B cell (primary cell): ENCODE data around the gene CST7. TPM values are rescaled to one million over a fixed set of nuclear protein-coding genes. Genes with fewer than 3 reads are reported as not detected.
"Not testable (repeated sequence)": the region's sequence is repeated elsewhere in the genome, so short reads cannot be mapped to it uniquely, and the experiment has no call there.

Source experiments
- ATAC-seq: fragments of 200-7000 bp; cut with Tn5 transposase; one replicate; pipeline ENCODE4 v1.10.0; 2021; ENCODE audit warnings: low read depth, mild to moderate bottlenecking, moderate number of reproducible peaks, moderate library complexity
- CTCF ChIA-PET: fragments of 350-600 bp; sonication (Branson Sonifier 250); formaldehyde crosslinking; loops from one replicate; lab custom pipeline; 2021; ENCODE audit warnings: antibody characterized with exemption, inconsistent platforms; lab: Charles Lee
- POLR2A ChIA-PET: fragments of 350-600 bp; sonication (Branson Sonifier 250); formaldehyde crosslinking; loops from one replicate; lab custom pipeline; 2021; ENCODE audit warnings: antibody characterized with exemption; lab: Charles Lee
- DNase-seq: peaks from one replicate; pipeline ENCODE4 v3.0.0; 2013
- H2AFZ ChIP-seq: 2 replicates; pipeline ENCODE4 v1.6.1; 2012; ENCODE audit warnings: mild to moderate bottlenecking, low read depth, low read length; ENCODE audit not compliant: insufficient read depth, poor library complexity, severe bottlenecking
- H3K27ac ChIP-seq, 2 donors: 1 replicate in 1 of 2; 2 replicates in 1 of 2; pipeline ENCODE4 v1.5.1; 2012 to 2013; ENCODE audit warnings: low read length in 2 of 2, mild to moderate bottlenecking in 2 of 2, moderate library complexity in 1 of 2
- H3K27me3 ChIP-seq, 4 experiments: fragments of 200-600 bp in 1 of 4; sonication (generic) in 1 of 4; replicated peaks in 1 of 4; 1 replicate in 2 of 4; 2 replicates in 2 of 4; pipeline versions ENCODE4 v1.6.1 to v1.7.0; 2013 to 2016; ENCODE audit warnings: low read length in 3 of 4, mild to moderate bottlenecking in 2 of 4, mixed read lengths in 1 of 4, moderate library complexity in 1 of 4; ENCODE audit not compliant: insufficient read depth in 4 of 4, control insufficient read depth in 3 of 4; ENCODE audit errors: control extremely low read depth in 1 of 4
- H3K36me3 ChIP-seq, 2 experiments: replicated peaks in 1 of 2; 1 replicate in 1 of 2; 2 replicates in 1 of 2; pipeline versions ENCODE4 v1.6.1 to v1.7.1; 2013; ENCODE audit warnings: low read length in 1 of 2; ENCODE audit not compliant: insufficient read depth in 2 of 2, control insufficient read depth in 1 of 2; ENCODE audit errors: control extremely low read depth in 1 of 2, extremely low read depth in 1 of 2
- H3K4me1 ChIP-seq, 2 donors: fragments of 200-600 bp in 1 of 2; sonication (generic) in 1 of 2; 1 replicate in 1 of 2; 2 replicates in 1 of 2; pipeline versions ENCODE4 v1.5.1 to v1.6.1; 2013 to 2017; ENCODE audit warnings: low read length in 2 of 2; ENCODE audit not compliant: control insufficient read depth in 2 of 2, insufficient read depth in 2 of 2
- H3K4me2 ChIP-seq: replicated peaks from 2 replicates; pipeline ENCODE3; 2012; ENCODE audit warnings: mild to moderate bottlenecking, low read depth, low read length; ENCODE audit not compliant: poor library complexity, severe bottlenecking
- H3K4me3 ChIP-seq, 5 experiments: fragments of 200-600 bp in 1 of 5; sonication (generic) in 1 of 5; 1 replicate in 3 of 5; 2 replicates in 2 of 5; pipeline versions ENCODE4 v1.5.1 to v1.7.0; 2011 to 2016; ENCODE audit warnings: low read length in 4 of 5, mild to moderate bottlenecking in 4 of 5, low read depth in 2 of 5, control low read depth in 1 of 5, moderate library complexity in 1 of 5; ENCODE audit not compliant: insufficient read depth in 1 of 5; ENCODE audit errors: control extremely low read depth in 1 of 5, extremely low read depth in 1 of 5
- H3K79me2 ChIP-seq: fragments of 200-600 bp; sonication (generic); one replicate; pipeline ENCODE4 v1.6.0; 2016; ENCODE audit warnings: low read length; ENCODE audit not compliant: control insufficient read depth, insufficient read depth
- H3K9ac ChIP-seq: fragments of 200-600 bp; sonication (generic); 2 replicates; pipeline ENCODE4 v1.6.1; 2017; ENCODE audit warnings: mild to moderate bottlenecking, low read length, moderate library complexity
- H3K9me3 ChIP-seq, 3 donors: one replicate each; pipeline versions ENCODE4 v1.6.1 to v1.7.1; 2013; ENCODE audit warnings: low read length in 2 of 3; ENCODE audit not compliant: control insufficient read depth in 2 of 3, insufficient read depth in 1 of 3; ENCODE audit errors: control extremely low read depth in 1 of 3
- H4K20me1 ChIP-seq: 2 replicates; pipeline ENCODE4 v1.6.0; 2012; ENCODE audit warnings: mild to moderate bottlenecking, low read length; ENCODE audit not compliant: insufficient read depth, control insufficient read depth, poor library complexity, severe bottlenecking
- H3K27ac Mint-ChIP-seq: one replicate; pipeline ENCODE4 v1.8.0; 2021; ENCODE audit warnings: mixed read lengths
- H3K27me3 Mint-ChIP-seq: one replicate; pipeline ENCODE4 v1.8.0; 2021; ENCODE audit warnings: mixed read lengths
- H3K4me1 Mint-ChIP-seq: one replicate; pipeline ENCODE4 v1.8.0; 2021; ENCODE audit warnings: mixed read lengths
- H3K4me3 Mint-ChIP-seq: one replicate; pipeline ENCODE4 v1.8.0; 2021; ENCODE audit warnings: mixed read lengths
- H3K9me3 Mint-ChIP-seq: one replicate; pipeline ENCODE4 v1.8.0; 2022; ENCODE audit warnings: mixed read lengths; ENCODE audit not compliant: insufficient read depth
- CTCF ChIP-seq: fragments of 200-600 bp; IDR thresholded peaks from one replicate; pipeline ENCODE4 v1.8.0; 2022; ENCODE audit warnings: antibody characterized with exemption, mild to moderate bottlenecking
- EZH2 ChIP-seq: IDR thresholded peaks from 2 replicates; pipeline ENCODE4 v1.6.1; 2012; ENCODE audit warnings: borderline replicate concordance, low read depth, mild to moderate bottlenecking, moderate library complexity, low read length; ENCODE audit not compliant: insufficient read depth, poor library complexity, severe bottlenecking
- WGBS: methylation state at CpG from one replicate; pipeline ENCODE4 v1.1.5; 2013; ENCODE audit warnings: missing lambda C conversion rate; ENCODE audit not compliant: insufficient coverage; 5-methylcytosine and 5-hydroxymethylcytosine counted together
- intact Hi-C: fragments of 100-400 bp; cut with micrococcal nuclease; formaldehyde crosslinking; loops from one replicate; pipeline ENCODE4 v1.10.0; 2022
- polyA plus RNA-seq: library from polyadenylated mRNA; depleted of rRNA; stranded (reverse); fragments of >200 nt; gene quantifications from 2 replicates; pipeline ENCODE4 v1.2.3, GENCODE V29; 2012
- total RNA-seq, 2 donors: library from RNA; stranded (reverse); fragments of 120-200 nt in 1 of 2; gene quantifications; 1 replicate in 1 of 2; 2 replicates in 1 of 2; pipeline versions ENCODE4 v1.2.3 to v1.2.4, GENCODE V29; 2013 to 2022

Gene CST7
- total and polyA plus RNA-seq, 2 donors (not counting 1 experiment from before 2014, with no cell fraction given): 0.94 to 3.4 TPM

DNA sequence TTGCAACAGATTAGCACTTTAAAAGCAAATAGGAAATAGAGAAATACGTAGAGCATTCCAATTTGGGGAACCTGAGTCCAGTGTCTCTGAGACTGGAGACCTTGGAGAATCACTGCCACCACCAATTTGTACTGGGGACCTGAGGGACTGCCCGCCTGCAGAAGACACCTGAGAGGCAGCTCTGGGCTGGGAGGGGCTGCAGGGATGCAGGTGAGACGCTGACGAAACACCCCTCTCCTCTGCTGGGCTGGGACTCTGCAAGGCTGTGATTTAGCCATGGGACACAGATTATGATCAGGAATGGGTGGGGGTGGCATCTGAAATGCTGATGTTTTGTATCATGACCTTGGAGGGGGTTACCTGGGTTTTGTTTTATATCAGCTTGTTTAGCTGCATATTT is 50.5 kb downstream of the CST7 start:
- peaks cover 10% of the 10 kb centered on the region for H3K4me1 Mint-ChIP-seq
- DNase-seq (no peak), ATAC-seq (no peak)
- no peaks in the 10 kb centered on the region for H3K9me3 Mint-ChIP-seq
- no peak for TF ChIP-seq EZH2
- TF ChIP-seq CTCF: no peak
- H3K4me1 ChIP-seq: peaks cover 0 to 8% of the 10 kb centered on the region in 2 donors
- no peak overlapping the region for H3K4me2 ChIP-seq
- no peak overlapping the region for H3K27ac Mint-ChIP-seq
- no peak overlapping the region for H3K4me3 Mint-ChIP-seq
- POLR2A ChIA-PET: no interaction called here
- H3K36me3 ChIP-seq: peaks cover 7% of the 10 kb centered on the region in 2 experiments
- intact Hi-C loops: no loop called here
- no peaks in the 10 kb centered on the region for H3K27me3 Mint-ChIP-seq
- H3K4me3 ChIP-seq: no peak overlapping the region
- no peaks in the 10 kb centered on the region for H3K27me3 ChIP-seq
- no peaks in the 10 kb centered on the region for H4K20me1 ChIP-seq
- no peaks in the 10 kb centered on the region for H3K9me3 ChIP-seq
- H3K27ac ChIP-seq: no peak overlapping the region
- WGBS: 96% methylated on average over 4 of the region's 4 CpGs
- H3K9ac ChIP-seq: no peak overlapping the region
- H3K79me2 ChIP-seq: no peaks in the 10 kb centered on the region
- CTCF ChIA-PET: interaction anchor here (0.6 to 9.8 kb wide), 4 partner anchors 55 to 438 kb away, joined by 3 to 250 read pairs (median 4); partner anchors contain the start of gene ACSS1
- H2AFZ ChIP-seq: no peak overlapping the region

- Histone ChIP-seq H3K4me1 (peaks cover 0 to under 1% of the 10 kb centered on the region in 2 donors), H3K36me3 (peaks cover 8 to 12% of the 10 kb centered on the region in 2 experiments), H3K9me3 (no peaks in the 10 kb centered on the region), H3K27ac (no peak overlapping the region), H3K79me2 (no peaks in the 10 kb centered on the region), H3K27me3 (no peaks in the 10 kb centered on the region), H4K20me1 (no peaks in the 10 kb centered on the region), H3K9ac (no peak overlapping the region), H3K4me2 (no peak overlapping the region), H3K4me3 (no peak overlapping the region), H2AFZ (no peak overlapping the region)
- CTCF ChIA-PET: interaction anchor here (1.1 to 9.8 kb wide), 3 partner anchors 54 to 64 kb away, joined by 3 to 250 read pairs (median 4); partner anchors contain the start of gene ACSS1
- ATAC-seq (no peak), DNase-seq (no peak)
- TF ChIP-seq CTCF: no peak
- TF ChIP-seq EZH2: no peak
- no peaks in the 10 kb centered on the region for H3K9me3 Mint-ChIP-seq
- intact Hi-C loops: no loop called here
- peaks cover 2% of the 10 kb centered on the region for H3K4me1 Mint-ChIP-seq
- POLR2A ChIA-PET: no interaction called here
- 35% methylated on average over 3 of the region's 4 CpGs for WGBS
- H3K27me3 Mint-ChIP-seq: no peaks in the 10 kb centered on the region
- no peak overlapping the region for H3K4me3 Mint-ChIP-seq
- H3K27ac Mint-ChIP-seq: no peak overlapping the region
Observed at GRCh38 chr20:25000268-25000801, 51.3 kb downstream of the CST7 start.

GRCh38 chr20:25001323-25001722 is 52.3 kb downstream of the CST7 start:
- H3K4me3 ChIP-seq, H3K27ac Mint-ChIP-seq, POLR2A ChIA-PET, H3K79me2 ChIP-seq, DNase-seq, H3K9me3 Mint-ChIP-seq, H3K27me3 ChIP-seq, intact Hi-C loops, H3K4me1 ChIP-seq, ATAC-seq, H3K4me3 Mint-ChIP-seq, H3K9ac ChIP-seq, H4K20me1 ChIP-seq, H2AFZ ChIP-seq, H3K4me2 ChIP-seq, H3K27me3 Mint-ChIP-seq, H3K4me1 Mint-ChIP-seq, H3K27ac ChIP-seq, H3K9me3 ChIP-seq: not testable (repeated sequence)
- CTCF ChIA-PET: interaction anchor here (9.8 kb wide), 1 partner anchor 63 kb away, joined by 250 read pairs; no protein-coding TSS in a partner anchor
- H3K36me3 ChIP-seq: peaks cover 8 to 21% of the 10 kb centered on the region in 2 experiments
- 100% methylated on average over 1 of the region's 4 CpGs for WGBS
